Cerebellar nuclear complex (tissue), 1 donor: ENCODE measurements around the gene ZNF444.
"Not testable (repeated sequence)": the region's sequence is repeated elsewhere in the genome, so short reads cannot be mapped to it uniquely, and the experiment has no call there.

Experiments
- DNase-seq, 2 experiments: peaks; one replicate each; lab custom pipeline; 2025; lab: John Stamatoyannopoulos, UW

The ZNF444 gene

GRCh38 chr19:56145698-56146097, 4.6 kb downstream of the ZNF444 start:
- DNase-seq, result no peak

- no peak for DNase-seq
Measured at GRCh38 chr19:56146904-56147303, 5.8 kb downstream of the ZNF444 start.

- no peak for DNase-seq
Measured at GRCh38 chr19:56147307-56147706, 6.2 kb downstream of the ZNF444 start.

GRCh38 chr19:56148096-56148495, 7.0 kb downstream of the ZNF444 start:
- DNase-seq, result no peak

- DNase-seq, result not testable (repeated sequence)
Measured at GRCh38 chr19:56148955-56149655, 8.0 kb downstream of the ZNF444 start.

- DNase-seq, result no peak
Measured at GRCh38 chr19:56149656-56150038, 8.6 kb downstream of the ZNF444 start.

- DNase-seq, result no peak
Measured at GRCh38 chr19:56150358-56150757, 9.3 kb downstream of the ZNF444 start.

- DNase-seq, result no peak
Measured at GRCh38 chr19:56152644-56153043, 11.6 kb downstream of the ZNF444 start.

- DNase-seq, result no peak
Measured at GRCh38 chr19:56153507-56153906, 12.4 kb downstream of the ZNF444 start.

GRCh38 chr19:56155124-56155687, 14.1 kb downstream of the ZNF444 start:
- no peak for DNase-seq

- no peak for DNase-seq
Measured at GRCh38 chr19:56156768-56157167, 15.7 kb downstream of the ZNF444 start.

- DNase-seq, result no peak
Measured at GRCh38 chr19:56158170-56158757, 17.2 kb downstream of the ZNF444 start.

GRCh38 chr19:56159009-56159559, 18.0 kb downstream of the ZNF444 start:
- no peak for DNase-seq

GRCh38 chr19:56159622-56160271, 18.7 kb downstream of the ZNF444 start:
- DNase-seq, result no peak

- DNase-seq, result no peak
Measured at GRCh38 chr19:56161534-56161933, 20.4 kb downstream of the ZNF444 start.

GRCh38 chr19:56162258-56162657, 21.2 kb downstream of the ZNF444 start:
- no peak for DNase-seq

GRCh38 chr19:56163097-56163496, 22.0 kb downstream of the ZNF444 start:
- no peak for DNase-seq

- DNase-seq, result no peak
Measured at GRCh38 chr19:56167064-56167578, 26.0 kb downstream of the ZNF444 start.

- no peak for DNase-seq
Measured at GRCh38 chr19:56170261-56170660, 29.2 kb downstream of the ZNF444 start.

- no peak for DNase-seq
Measured at GRCh38 chr19:56174086-56174485, 33.0 kb downstream of the ZNF444 start.

GRCh38 chr19:56174550-56174949, 33.5 kb downstream of the ZNF444 start:
- no peak for DNase-seq

- not testable (repeated sequence) for DNase-seq
Measured at GRCh38 chr19:56175861-56176307, 34.8 kb downstream of the ZNF444 start, which contains the start of gene GALP. TSS of gene GALP (plus strand) at chr19:56176008. CDS start at chr19:56177109, 1,101 bp downstream.
